Progenitor cell of endocrine pancreas (in vitro differentiated cells): Measurements from ENCODE around the gene MRPS12. TPM values are rescaled to one million over a fixed set of nuclear protein-coding genes. Genes with fewer than 3 reads are reported as not detected.

Source experiments
- DNase-seq: peaks from one replicate; pipeline ENCODE4 v3.0.0; 2021; ENCODE audit warnings: low spot score; ENCODE audit not compliant: unreplicated experiment
- H3K27ac Mint-ChIP-seq: 2 replicates; pipeline ENCODE4 v1.8.0; 2021; ENCODE audit warnings: mild to moderate bottlenecking, moderate library complexity, mixed read lengths
- H3K27me3 Mint-ChIP-seq: 2 replicates; pipeline ENCODE4 v1.8.0; 2021; ENCODE audit warnings: mixed read lengths
- H3K36me3 Mint-ChIP-seq: 2 replicates; pipeline ENCODE4 v1.8.0; 2022; ENCODE audit warnings: mixed read lengths; ENCODE audit not compliant: insufficient read depth
- H3K4me1 Mint-ChIP-seq: 2 replicates; pipeline ENCODE4 v1.8.0; 2021; ENCODE audit warnings: low read depth, mixed read lengths
- H3K4me3 Mint-ChIP-seq: 2 replicates; pipeline ENCODE4 v1.8.0; 2021; ENCODE audit warnings: low read depth, mild to moderate bottlenecking, moderate library complexity, mixed read lengths
- H3K9me3 Mint-ChIP-seq: 2 replicates; pipeline ENCODE4 v1.8.0; 2021; ENCODE audit warnings: low read depth, mixed read lengths
- CTCF ChIP-seq: fragments of 200-600 bp; sonication (generic); IDR thresholded peaks from one replicate; pipeline ENCODE4 v1.5.0; 2021; ENCODE audit warnings: antibody characterized with exemption, mild to moderate bottlenecking; ENCODE audit not compliant: unreplicated experiment
- total RNA-seq: library from RNA; stranded (reverse); gene quantifications from 2 replicates; pipeline ENCODE4 v1.2.1, GENCODE V29; 2021

Gene MRPS12
- total RNA-seq, 1 donor from 2014 or later: 26.7 TPM

GRCh38 chr19:38911388-38912001 is 19.2 kb upstream of the MRPS12 start:
- Mint-ChIP-seq H3K4me3 (no peak overlapping the region), H3K9me3 (no peaks in the 10 kb centered on the region), H3K27me3 (peaks cover 3% of the 10 kb centered on the region), H3K36me3 (peaks cover 9% of the 10 kb centered on the region), H3K4me1 (no peaks in the 10 kb centered on the region), H3K27ac (no peak overlapping the region)
- DNase-seq: no peak
- no peak for TF ChIP-seq CTCF

- no peak overlapping the region for H3K4me3 Mint-ChIP-seq
- no peak for DNase-seq
- H3K4me1 Mint-ChIP-seq: no peaks in the 10 kb centered on the region
- no peak for TF ChIP-seq CTCF
- H3K27me3 Mint-ChIP-seq: peaks cover 3% of the 10 kb centered on the region
- H3K9me3 Mint-ChIP-seq: no peaks in the 10 kb centered on the region
- H3K27ac Mint-ChIP-seq: no peak overlapping the region
- H3K36me3 Mint-ChIP-seq: peaks cover 4% of the 10 kb centered on the region
Observed at GRCh38 chr19:38912600-38913514, 17.9 kb upstream of the MRPS12 start.

GRCh38 chr19:38913958-38914357 is 16.8 kb upstream of the MRPS12 start:
- no peak for TF ChIP-seq CTCF

GRCh38 chr19:38915329-38916321 is 15.1 kb upstream of the MRPS12 start:
- Mint-ChIP-seq H3K9me3 (no peaks in the 10 kb centered on the region), H3K36me3 (peaks cover 2% of the 10 kb centered on the region), H3K27me3 (peaks cover 3% of the 10 kb centered on the region), H3K4me1 (no peaks in the 10 kb centered on the region), H3K27ac (no peak overlapping the region), H3K4me3 (no peak overlapping the region)
- DNase-seq: no peak
- no peak for TF ChIP-seq CTCF

More at GRCh38 chr19:38913958-38914357, 16.8 kb upstream of the MRPS12 start:
- no peak overlapping the region for H3K4me3 Mint-ChIP-seq
- H3K27ac Mint-ChIP-seq: no peak overlapping the region
- peaks cover 2% of the 10 kb centered on the region for H3K36me3 Mint-ChIP-seq
- H3K27me3 Mint-ChIP-seq: peaks cover 3% of the 10 kb centered on the region
- DNase-seq: no peak
- H3K4me1 Mint-ChIP-seq: no peaks in the 10 kb centered on the region
- H3K9me3 Mint-ChIP-seq: no peaks in the 10 kb centered on the region

GRCh38 chr19:38917516-38917915 is 13.2 kb upstream of the MRPS12 start:
- no peak for TF ChIP-seq CTCF
- Mint-ChIP-seq H3K4me3 (no peak overlapping the region), H3K9me3 (no peaks in the 10 kb centered on the region), H3K27me3 (peaks cover 2% of the 10 kb centered on the region), H3K36me3 (peaks cover 11% of the 10 kb centered on the region), H3K27ac (no peak overlapping the region), H3K4me1 (no peaks in the 10 kb centered on the region)
- DNase-seq: no peak
